ENCODE results near the gene COPS9.

DNA sequence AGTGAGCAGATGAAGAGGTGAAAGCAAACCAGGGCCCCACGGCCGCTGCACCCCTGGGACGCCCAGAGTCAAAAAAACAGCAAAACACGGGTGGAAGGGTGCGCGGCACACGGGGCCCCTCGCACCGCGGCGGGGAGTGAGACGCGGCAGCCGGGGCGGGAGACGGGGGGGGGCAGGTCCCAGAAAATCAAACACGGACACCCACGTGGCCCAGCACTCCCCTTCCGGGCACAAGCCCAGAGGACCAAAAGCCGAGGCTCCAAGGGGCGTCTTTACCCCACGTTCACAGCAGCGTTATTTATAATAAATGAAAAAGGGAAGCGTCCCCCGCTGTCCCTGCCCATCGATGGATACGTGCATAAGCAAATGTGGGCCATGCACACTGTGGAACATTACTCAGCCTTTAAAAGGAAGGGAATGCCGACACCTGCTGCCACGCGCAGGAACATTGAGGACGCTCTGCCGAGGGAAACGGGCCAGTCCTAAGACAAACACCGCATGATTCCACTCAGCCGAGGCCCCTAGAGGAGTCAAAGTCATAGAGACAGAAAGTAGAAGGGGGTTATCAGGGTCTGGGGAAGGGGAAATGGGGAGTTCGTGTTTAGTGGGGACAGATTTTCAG lies 677 bp upstream of the COPS9 start:
- TF ChIP-seq POLR2A (IDR thresholded peaks at IDR 0.05) (no peak), POLR2AphosphoS5 (IDR thresholded peaks at IDR 0.05) (no peak)
- TF ChIP-seq, protein P1, sequence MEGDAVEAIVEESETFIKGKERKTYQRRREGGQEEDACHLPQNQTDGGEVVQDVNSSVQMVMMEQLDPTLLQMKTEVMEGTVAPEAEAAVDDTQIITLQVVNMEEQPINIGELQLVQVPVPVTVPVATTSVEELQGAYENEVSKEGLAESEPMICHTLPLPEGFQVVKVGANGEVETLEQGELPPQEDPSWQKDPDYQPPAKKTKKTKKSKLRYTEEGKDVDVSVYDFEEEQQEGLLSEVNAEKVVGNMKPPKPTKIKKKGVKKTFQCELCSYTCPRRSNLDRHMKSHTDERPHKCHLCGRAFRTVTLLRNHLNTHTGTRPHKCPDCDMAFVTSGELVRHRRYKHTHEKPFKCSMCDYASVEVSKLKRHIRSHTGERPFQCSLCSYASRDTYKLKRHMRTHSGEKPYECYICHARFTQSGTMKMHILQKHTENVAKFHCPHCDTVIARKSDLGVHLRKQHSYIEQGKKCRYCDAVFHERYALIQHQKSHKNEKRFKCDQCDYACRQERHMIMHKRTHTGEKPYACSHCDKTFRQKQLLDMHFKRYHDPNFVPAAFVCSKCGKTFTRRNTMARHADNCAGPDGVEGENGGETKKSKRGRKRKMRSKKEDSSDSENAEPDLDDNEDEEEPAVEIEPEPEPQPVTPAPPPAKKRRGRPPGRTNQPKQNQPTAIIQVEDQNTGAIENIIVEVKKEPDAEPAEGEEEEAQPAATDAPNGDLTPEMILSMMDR (IDR thresholded peaks at IDR 0.05) = no peak
